HG02588 (cell line): ENCODE data around the gene CREBZF.

Experiments used
- ATAC-seq: cut with Tn5 transposase; IDR thresholded peaks from one replicate; pipeline ENCODE4 v1.9.1; 2021; ENCODE audit warnings: mild to moderate bottlenecking, moderate library complexity; ENCODE audit not compliant: unreplicated experiment

CREBZF gene, protein sequence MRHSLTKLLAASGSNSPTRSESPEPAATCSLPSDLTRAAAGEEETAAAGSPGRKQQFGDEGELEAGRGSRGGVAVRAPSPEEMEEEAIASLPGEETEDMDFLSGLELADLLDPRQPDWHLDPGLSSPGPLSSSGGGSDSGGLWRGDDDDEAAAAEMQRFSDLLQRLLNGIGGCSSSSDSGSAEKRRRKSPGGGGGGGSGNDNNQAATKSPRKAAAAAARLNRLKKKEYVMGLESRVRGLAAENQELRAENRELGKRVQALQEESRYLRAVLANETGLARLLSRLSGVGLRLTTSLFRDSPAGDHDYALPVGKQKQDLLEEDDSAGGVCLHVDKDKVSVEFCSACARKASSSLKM

DNA sequence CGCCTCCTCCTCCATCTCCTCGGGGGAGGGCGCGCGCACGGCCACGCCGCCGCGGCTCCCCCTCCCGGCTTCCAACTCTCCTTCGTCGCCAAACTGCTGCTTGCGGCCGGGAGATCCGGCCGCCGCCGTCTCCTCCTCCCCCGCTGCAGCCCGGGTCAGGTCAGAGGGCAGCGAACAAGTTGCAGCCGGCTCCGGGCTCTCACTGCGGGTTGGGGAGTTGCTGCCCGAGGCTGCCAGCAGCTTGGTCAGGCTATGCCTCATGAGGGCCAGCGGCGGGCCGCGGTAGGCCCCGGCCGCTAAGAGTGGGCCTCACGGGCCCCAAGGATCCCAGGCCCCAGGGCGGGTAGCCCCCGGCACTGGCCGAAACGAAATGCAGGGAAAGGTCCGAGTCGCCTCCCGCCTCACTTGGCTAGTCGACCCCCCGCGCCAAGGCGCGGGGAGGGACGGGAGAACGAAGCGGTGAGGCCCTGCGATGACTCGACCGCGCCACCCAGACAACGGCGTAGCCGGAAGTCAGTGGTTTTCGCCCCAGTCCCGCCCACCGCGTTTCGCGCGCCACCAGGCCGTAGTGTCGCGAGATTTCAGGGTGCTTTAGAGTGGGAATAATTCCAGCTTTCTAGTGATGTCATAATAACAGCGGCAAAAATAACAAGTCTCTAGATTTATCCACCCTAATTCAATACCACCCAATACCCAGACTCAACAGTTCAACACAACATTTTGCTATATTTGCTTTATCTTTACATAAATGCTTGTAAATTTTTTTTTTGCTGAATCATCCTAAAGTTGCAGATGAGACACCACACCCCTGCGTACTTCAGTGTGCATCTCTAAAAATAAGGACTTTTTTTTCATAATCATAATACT lies at the start of gene CREBZF:
Gene CREBZF (minus strand): TSS at position 515 of the 867 bp plus-strand sequence. CDS start 254 bp downstream, at position 261.
- ATAC-seq = peak; percentile 90

GRCh38 chr11:85712953-85713352 lies 48.0 kb upstream of the CREBZF start:
- no peak for ATAC-seq

DNA sequence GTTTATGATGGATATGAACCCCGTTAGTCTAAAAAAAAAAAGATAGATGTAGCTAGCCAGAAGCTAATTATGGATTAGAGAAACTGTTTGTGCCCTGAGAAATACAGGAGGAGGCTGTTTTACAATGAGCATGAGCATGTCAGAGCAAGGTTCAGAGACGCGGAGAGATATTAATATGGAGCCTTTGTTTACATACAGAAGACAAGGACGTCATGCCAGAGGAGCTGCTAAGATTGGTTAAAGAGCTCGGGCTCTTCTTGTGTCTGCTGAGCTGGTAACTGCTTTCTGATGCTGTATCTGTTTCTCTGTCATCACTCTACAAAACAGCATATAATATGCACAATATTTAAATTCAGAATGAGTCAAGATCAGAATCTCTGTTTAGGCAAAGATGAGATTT lies 46.0 kb upstream of the CREBZF start:
- no peak for ATAC-seq

GRCh38 chr11:85709941-85710702 lies 45.2 kb upstream of the CREBZF start:
- no peak for ATAC-seq

DNA sequence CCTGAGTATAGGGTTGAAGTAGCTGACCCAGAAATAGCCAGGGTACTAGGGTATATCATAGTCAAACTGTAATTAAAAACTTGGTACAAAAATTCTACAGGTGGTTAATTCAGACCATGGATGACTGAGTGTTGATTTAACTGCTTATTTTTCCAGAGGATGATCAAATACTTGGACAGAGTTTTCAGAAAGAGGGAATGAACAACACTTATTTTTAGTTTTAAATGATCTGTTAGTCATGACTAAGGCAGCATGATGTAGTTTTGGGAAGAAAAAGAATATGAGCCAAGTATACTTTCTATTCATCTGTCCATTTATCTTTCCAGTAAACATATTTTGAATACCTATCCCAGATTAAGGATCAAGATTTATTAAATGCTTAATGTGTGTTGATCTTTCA lies 40.9 kb upstream of the CREBZF start:
- ATAC-seq = no peak

DNA sequence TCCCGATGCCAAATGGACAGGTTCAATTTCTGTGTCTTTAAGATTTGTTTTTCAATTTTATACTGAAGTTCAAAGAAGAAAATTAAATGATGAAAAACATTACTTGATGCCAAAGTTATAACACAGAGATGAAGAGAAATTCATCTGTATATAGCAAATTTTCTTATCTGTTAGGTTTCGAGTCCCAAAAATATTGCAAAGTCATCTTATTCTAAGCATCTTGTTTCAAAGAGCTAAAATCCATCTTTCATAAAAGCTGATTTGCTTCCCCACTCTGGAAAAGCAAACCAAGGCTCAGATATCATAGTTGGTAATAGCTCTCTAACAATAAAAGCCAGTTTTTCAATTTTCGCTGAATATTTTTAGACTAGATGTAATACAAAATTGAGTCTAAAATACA lies 40.0 kb upstream of the CREBZF start:
- ATAC-seq = no peak

DNA sequence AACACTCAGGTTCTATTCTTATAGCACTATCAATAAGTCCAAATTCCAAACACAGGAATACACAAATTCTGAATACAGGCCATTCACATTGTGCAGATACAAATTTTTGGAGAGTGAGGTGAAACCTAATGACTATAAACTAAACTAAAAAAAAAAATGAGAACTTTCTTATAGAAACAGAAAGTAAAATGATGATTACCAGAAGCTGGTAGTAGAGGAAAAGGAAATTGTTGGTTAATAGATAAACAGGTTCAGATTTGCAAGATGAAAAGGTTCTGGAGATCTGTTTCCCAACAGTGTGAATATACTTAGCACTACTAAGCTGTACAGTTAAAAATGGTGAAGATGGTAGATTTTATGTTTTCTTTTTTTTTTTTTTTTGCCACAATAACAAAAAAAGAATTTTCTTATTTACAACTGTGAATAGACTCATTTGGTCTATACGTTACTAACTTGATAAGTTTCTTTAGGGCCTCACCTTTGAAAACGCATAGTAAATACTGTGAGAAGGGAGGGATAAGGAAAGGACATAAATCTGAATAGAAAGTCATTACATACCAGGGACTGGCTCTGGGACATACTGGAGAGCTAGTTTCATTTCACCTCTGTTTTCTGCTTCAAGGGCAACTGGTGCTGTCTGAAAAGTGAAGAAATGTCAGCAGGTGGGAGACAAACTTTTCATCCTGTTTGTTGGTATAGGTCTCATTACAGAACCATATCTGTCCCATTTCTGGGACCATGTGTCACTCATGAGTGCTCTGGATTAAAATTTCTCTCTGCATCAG lies 35.2 kb upstream of the CREBZF start:
- peak; percentile 75 for ATAC-seq

- ATAC-seq = no peak
Observed at GRCh38 chr11:85698195-85698594, 33.3 kb upstream of the CREBZF start.

GRCh38 chr11:85697747-85698146 lies 32.8 kb upstream of the CREBZF start:
- ATAC-seq = no peak

- ATAC-seq = no peak
Observed at GRCh38 chr11:85695546-85695945, 30.6 kb upstream of the CREBZF start.

DNA sequence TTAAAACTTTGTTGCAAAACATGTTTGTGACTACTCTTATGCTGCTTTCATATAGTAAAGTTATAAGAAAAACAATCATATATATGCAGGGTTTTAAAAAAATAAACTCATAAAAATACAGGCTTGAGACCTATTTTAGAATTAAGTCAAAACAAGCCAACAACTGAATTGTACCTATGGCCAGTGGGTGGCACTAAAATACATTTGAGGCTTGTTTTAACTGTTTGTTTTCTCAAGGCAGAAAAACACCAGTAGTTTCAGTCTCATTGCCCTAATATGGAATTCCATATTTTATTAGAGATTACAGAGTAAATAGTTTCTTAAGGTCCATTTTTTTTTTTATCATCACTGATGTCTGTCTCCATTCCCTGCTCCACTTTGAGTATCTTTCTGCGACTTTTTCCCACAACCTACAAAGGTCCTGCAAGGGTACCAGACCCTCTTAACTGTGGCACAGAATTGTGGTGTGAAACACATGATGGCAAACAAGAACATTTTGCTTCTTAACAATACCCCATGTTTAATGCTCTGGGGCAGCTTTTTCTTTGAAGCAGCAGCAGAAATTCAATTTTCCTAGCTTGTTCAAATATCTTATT lies 29.6 kb upstream of the CREBZF start:
- no peak for ATAC-seq

- ATAC-seq = no peak
Observed at GRCh38 chr11:85685820-85686459, 21.0 kb upstream of the CREBZF start, which contains the start of gene CCDC89. Gene CCDC89 (minus strand): TSS chr11:85686195. CDS start chr11:85686130, 65 bp downstream.

DNA sequence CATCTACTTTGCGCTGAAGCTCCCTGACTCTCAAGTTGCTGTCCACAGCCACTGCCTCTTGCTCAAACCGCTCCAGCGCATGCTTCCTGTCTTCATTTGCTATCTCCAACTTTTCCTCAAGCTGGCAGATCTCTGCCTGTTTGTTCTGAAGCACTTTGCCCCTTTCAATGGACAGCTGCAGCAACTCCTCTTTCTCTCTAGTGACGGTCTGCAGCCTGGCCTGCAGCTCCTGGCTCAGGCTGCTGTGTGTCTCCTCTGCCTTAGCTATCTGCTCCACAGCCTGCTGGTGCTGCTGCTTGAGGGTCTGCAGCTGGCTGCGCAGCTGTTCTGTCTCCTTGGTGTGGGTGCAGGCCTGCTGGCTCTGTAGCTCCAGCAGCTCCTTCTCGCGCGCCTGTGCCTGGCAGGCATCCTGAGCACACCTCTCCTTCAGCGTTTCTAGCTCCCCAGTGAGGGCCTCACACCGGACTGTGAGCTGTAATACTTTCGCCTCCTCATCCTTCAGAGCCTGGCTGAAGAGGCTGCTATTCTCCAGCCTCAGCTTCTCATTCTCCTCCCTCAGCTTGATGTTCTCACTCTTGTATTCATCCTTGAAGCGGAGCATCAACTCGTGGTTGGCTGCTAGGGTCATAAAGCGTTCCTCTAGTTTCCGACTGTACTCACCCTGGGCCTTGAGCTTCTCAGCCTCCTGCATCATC lies 20.3 kb upstream of the CREBZF start:
- ATAC-seq = no peak

DNA sequence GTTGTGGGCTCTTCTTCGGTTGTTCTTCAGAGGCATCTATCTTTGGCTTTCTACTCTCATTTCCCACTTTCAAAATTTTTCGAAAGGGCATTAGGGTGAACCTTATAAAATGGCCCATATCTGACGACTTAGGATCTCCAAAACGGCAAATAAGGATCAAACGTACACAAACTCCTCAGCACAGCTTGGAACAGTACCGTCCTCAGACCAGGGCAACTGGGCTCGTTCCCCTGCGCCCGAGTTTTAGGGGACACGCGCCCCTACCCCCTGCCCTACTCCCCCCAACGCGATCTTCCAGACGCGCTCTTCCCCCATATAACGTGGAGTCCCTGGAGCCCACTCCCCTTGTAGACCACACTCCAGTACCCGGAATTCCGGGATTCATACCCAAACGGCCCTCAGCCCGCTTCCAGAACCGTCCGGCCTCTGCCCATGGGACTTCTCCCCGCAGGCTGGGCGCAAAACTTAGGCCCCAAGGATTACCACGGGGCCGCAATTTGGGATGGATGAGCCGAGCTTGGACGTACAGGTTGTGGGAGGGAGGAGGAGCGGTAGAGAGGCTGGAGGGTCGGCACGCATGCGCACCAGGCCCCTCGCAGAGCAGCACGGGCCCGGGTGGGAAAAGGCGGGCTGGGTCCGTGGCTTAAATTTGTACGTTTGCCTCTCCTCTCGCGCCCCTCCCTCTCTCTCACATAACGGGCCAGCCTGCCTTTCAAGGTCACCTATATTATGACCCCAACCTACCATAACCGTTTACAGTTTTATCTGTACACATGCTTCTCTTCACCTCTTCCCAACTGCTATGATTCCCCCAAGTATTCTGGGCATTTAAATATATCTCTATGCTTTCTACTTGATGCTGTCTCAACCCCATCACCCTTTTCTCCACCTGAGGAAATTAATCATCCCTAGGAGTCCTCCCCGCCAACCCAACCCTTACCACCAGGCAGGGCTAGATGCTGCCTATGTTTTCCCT lies 17.7 kb upstream of the CREBZF start:
- ATAC-seq = peak; percentile 89

DNA sequence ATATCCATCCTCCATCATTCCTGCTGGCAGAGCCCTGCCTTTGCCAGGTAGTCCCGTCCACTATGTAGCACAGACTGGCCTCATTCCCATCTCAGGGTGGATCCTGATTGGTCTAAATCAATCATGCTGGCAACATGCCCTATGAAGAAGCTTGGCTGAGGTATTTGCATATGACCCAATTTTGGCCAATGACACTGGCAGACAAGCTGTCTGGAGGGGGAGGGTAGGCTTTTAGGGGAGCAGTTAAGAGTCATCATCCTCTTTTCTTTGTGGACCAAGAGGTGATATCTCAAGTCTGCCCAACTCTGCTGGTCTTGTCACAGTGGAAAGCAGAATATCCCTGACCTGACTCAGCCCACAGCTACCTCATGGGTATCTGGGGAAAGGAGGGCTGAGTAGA lies 16.0 kb upstream of the CREBZF start:
- no peak for ATAC-seq

DNA sequence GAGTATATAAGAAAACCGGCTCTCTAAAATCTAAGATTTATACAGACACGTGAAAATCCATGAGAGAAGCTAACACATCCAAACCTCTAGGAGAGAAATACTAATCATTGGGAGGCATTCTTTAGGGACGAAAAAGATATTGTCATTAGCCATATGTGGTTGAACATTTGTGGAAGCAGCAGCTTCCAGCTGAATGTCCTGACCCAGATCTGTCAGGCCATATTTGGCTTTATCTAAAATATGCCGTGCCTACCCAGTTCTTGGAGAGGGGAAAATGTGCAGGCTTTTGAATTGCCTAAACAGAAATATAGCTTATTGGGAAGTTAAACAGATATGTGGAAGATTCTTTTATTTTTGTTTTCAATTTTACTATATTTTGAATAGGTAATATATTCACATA lies 14.6 kb upstream of the CREBZF start:
- no peak for ATAC-seq

GRCh38 chr11:85673393-85673792 lies 8.5 kb upstream of the CREBZF start:
- no peak for ATAC-seq
